Fibroblast of skin of abdomen (primary cell): Measurements from ENCODE around the gene TSGA10IP. TPM values are rescaled to one million over a fixed set of nuclear protein-coding genes. Genes with fewer than 3 reads are reported as not detected.

Experiments used
- DNase-seq: peaks from one replicate; pipeline ENCODE4 v3.0.0-alpha.2; 2013
- polyA plus RNA-seq, 2 experiments: library from polyadenylated mRNA; unstranded; fragments of 120-200 nt; gene quantifications; one replicate each; pipeline ENCODE4 v1.2.1, GENCODE V29; 2013; ENCODE audit not compliant: insufficient read length in 2 of 2

TSGA10IP gene
- not detected for polyA plus RNA-seq (2013, experiment 1 of 2; ENCODE audit: insufficient read length)
- polyA plus RNA-seq (2013, experiment 2 of 2; ENCODE audit: insufficient read length), result not detected

DNA sequence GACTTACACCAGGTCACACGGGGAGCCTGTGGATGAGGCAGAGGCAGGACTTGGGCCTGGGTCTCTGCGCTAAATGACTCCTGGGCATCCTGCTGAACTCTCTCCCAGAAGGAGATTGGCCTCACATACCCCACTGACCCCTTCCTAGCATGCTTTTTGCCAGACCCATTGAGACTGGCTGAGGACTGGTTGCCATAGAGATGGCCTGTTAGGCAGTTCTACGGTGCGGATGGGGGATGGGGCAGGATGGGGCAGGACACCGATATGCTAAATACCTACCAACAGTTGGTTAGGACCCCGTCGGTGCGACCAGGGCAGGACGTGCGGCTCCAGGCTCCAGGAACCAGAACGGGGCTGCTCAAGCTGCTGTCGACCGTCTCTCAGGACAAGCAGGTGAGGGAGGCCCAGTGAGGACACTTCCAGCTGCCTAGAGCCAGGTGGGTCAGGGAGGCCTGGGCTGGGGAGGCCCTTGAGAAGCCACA is at the start of gene TSGA10IP:
Gene TSGA10IP, plus strand, starts transcription at position 51 of the 482 bp plus-strand sequence. Its CDS starts 196 bp downstream, at position 247.
- no peak for DNase-seq

DNA sequence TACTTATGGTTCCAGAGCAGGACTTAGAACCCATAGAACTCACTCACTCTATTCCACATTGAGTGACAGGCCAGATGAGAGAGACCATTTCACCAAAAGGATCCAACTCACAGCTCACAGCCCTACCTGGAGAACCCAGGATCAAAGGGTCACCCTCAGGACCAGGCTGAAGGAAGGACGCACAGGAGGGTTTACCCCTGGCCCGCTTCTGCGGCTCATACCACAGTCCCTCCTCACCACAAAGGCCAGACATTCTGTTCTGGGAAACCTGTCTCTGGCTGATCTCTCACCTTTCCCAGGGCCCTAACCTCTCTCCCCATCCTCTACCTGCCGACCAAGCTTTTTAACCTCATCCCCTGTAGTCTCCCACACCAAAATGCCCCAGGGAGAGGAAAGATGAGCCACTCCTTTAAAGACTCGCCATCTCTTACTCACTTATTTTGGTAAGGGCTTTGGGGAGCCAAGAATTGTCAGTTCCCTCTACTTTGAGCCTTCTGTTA is 49.7 kb upstream of the TSGA10IP start:
- DNase-seq, result no peak

DNA sequence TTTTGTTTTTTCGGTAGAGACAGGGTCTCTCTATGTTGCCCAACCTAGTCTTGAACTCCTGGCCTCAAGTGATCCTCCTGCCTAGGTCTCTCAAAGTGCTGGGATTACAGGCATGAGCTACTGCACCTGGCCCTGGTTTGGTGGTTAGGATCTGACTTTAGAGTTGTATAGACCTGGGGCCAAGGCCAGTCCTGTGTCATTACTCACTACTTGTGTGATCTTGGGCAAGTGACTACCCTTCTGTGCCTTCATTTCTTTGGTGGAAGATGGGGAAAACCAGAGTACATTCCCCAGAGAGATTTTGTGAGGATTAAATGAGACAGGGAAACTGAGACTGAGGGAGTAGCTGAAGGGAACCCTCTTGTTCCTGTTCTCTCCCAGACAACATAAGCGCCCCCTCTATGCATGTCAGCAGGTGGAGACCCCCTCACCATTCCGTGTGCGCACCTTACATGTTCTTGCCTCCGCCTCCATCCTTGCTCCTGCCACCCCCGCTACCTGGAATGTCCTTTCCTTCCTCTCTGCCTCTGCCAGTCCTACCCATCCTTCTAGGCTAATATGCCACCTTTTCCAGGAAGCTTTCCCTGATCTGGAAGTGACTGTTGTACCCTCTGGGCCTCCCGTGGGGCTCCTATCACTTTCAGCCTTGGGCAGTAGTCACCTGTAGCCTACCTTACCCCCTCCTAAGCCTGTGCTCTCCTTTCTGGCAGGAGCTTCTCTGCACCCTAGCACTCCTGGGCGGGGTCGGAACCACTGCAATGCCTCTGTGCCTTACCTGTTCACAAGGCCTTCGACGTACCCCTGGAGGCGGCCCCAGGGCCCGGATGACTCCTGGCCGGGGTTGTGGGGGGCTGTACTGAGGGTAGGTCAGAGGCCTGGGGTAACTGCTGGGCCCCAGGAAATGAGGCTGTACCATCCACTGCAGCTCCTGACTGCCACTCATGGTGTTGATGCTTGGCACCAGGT is 49.0 kb upstream of the TSGA10IP start:
- no peak for DNase-seq

DNA sequence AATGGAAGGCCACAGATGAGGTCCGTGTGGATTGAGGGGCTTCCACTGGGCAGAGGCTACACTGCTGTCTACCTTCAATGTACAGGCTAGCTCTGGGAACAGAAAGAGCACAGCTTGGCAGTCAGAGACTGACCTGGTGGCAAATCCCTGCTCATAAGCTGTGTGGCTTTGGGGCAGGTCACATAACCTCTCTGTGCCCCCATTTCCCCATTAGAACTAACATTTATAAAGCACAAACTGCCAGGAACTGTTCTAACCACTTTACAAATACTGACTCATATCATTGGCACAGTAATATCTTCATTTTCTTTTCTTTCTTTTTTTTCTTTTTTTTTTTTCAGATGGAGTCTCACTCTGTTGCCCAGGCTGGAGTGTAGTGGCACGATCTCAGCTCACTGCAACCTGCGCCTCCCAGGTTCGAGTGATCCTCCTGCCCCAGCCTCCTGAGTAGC is 48.2 kb upstream of the TSGA10IP start:
- DNase-seq, result no peak

DNA sequence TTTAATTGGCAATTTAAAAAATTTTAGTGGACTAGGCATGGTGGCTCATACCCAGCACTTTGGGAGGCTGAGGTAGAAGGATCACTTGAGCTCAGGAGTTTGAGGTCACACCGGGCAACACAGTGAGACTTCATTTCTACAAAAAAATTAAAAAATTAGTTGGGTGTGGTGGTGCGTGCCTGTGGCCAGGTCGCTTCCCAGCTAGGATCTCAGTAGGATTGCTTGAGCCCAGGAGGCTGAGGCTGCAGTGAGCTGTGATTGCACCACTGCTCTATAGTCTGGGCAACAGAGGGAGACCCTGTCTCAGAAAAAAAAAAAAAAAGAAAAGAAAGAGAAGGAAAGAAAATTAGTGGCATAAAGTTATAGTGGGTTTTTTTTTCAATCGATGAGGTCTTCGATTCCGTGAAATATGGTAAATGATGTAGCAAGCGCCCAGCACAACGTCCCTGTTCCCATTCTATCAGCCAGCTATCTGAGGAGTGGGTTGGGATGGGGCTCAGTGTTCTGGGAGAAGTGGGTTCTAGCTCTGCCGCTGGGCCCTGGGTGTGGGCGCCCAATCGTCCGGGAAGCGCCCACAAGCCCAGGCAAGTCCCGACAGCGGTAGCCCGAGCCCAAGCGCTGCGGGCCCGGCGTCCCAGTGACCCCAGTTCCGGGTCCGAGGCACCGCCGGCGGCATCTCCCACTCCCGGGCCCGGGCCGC is 46.5 kb upstream of the TSGA10IP start:
- DNase-seq, result no peak

DNA sequence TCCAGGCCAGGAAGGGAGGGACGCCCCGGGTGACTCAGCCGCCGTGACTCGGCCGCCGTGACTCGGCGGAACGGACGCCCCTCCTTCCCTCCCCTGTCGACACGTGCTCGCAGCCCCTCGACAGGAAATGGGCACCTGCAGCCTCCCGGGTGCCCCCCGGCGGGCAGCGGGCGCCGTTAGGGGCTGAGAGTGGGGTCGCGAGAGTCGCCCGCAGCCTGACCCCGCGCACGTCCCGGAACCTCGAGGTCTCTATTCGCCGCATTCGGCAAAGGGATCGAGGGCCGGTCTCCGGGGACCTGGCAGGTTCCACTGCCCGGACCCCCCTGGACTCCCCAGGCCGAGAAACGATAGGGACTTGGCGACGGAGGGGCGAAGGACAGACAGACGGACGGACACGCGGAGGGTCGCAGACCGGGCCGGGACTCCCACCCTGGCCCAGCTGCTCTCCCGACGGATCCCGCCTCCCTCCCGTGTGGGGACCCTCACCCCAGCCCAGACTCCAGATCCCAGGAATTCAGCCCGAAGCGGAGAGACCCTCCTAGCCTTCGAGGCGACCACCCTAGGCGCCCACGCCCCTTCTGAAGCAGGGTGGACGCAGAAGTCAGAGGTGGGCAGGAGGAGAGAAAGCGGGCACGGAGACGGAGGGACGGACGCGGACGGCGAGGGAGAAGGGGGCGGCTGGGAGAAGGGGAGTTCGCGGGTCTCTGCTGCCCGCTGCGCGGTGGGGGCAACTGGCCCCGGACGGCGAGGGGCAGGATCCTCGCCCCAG is 45.7 kb upstream of the TSGA10IP start:
- DNase-seq, result peak; percentile 79

DNA sequence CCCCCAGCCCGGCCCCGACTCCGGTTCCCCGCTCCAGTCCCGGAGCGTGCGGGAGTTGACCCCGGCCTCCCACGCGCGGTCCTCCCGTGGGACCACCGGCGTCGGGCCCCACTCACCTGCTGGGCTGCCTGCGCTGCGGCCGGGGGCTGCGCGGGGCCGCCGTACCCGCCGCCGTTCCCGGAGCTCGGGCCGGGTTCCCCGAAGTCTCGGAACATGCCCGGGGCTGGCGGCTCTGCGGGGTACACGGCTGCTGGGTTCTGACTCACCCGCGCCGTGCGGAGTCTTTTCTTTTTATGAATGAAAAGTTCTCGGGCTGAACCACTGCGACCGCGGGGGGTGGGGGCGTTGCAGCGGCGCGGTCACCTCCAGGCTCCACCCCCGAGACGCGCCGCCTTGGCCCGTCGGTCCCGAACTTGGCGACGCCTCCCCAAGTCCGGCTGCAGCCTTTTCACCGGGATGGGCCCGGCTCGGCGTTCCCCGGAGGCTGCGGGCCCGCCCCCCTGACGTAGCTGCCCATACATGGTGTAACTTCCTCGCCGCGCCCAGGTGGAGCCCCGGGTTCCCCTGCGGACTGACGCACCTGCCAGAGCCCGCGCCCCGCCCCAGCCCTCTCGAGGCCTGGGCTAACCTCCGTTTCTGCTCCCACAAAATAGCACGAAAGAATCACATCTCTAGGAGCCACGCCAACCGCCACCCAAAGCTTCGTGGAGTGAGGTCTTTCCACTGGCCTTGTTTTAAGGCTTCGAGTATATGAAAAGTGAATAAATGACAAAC is 45.0 kb upstream of the TSGA10IP start, which contains the start of gene FOSL1:
Gene FOSL1, minus strand, starts transcription at position 264 of the 774 bp plus-strand sequence. Its CDS starts 49 bp downstream, at position 215.
- DNase-seq, result peak; percentile 95

DNA sequence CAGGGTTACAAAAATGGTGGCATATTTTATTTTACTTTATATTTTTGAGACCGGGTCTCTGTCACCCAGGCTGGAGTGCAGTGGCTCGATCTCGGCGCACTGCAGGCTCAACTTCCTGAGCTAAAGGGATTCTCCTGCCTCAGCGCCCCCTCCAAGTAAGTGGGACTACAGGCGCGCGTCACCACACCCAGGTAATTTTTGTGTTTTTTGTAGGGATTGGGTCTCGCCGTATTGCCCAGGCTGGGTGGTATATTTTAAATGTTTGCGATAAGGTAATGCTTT is 44.4 kb upstream of the TSGA10IP start:
- DNase-seq, result no peak

DNA sequence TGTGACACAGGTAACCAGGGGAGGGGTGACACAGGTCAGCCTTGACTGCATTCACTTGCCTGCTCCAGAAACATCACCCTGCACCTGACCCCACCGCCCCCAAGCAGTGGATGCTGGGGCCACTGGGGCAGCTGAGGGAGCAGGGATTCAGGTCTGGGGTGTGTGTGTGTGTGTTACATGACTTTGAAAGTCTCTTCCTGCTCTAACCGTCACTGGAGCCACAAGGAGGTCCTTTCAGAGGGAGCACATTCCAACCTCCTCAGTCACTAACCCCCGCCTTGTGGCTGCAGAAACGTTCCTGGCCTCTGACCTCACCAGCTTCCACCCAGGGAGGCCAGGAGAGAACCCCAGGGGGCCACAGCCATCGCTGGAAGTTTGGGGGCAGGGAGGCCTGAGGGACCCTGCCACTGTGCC is 42.2 kb upstream of the TSGA10IP start:
- DNase-seq, result peak; percentile 91

DNA sequence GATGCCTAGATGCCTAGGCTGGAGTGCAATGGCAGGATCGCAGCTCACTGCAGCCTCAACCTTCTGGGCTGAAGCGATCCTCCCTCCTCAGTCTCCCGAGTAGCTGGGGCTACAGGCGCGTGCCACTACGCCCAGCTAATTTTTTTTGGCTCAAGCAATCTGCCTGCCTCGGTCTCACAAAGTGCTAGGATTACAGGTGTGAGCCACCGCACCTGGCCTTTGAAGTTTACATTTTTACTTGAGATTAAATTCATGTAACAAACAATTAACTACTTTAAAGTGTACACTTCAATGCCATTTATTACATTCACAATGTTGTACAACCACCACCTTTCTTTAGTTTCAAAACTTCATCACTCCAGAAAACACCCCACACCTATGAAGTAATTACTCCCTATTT is 41.6 kb upstream of the TSGA10IP start:
- DNase-seq, result no peak

DNA sequence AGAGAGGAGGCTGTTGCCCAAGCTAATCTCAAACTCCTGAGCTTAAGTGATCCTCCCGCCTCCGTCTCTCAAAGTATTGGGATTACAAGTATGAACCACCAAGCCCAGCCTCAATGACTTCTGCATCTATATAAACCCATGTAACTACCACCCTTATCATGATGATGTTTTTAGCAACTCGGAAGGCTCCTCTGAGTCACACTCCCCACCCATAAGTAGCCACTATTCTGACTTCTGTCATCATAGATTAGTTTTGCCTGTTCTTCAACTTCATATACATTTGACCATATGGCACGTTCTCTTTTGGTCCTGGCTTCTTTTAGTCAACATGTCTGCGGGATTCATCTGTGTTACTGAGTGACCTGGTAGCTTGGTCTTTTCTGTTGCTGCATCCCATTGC is 38.7 kb upstream of the TSGA10IP start:
- DNase-seq, result no peak

DNA sequence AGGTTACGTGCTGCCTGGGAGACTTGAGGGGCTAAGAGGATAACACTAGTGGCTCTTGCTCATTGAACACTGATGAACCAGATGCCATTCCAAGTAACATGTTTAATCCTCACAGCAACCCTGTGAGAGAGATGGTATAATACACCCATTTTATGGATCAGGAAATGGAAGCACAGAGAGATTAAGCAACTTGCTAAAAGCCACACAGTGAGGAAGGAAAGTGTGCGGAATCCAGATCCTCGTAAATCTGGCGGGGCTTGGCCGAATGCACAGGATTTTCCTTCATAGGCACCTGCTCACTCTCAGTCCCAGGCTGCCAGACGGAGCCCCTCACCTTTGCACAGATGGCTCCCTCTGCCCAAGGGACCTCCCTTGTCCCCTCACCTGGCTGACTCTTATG is 37.4 kb upstream of the TSGA10IP start:
- DNase-seq, result no peak

DNA sequence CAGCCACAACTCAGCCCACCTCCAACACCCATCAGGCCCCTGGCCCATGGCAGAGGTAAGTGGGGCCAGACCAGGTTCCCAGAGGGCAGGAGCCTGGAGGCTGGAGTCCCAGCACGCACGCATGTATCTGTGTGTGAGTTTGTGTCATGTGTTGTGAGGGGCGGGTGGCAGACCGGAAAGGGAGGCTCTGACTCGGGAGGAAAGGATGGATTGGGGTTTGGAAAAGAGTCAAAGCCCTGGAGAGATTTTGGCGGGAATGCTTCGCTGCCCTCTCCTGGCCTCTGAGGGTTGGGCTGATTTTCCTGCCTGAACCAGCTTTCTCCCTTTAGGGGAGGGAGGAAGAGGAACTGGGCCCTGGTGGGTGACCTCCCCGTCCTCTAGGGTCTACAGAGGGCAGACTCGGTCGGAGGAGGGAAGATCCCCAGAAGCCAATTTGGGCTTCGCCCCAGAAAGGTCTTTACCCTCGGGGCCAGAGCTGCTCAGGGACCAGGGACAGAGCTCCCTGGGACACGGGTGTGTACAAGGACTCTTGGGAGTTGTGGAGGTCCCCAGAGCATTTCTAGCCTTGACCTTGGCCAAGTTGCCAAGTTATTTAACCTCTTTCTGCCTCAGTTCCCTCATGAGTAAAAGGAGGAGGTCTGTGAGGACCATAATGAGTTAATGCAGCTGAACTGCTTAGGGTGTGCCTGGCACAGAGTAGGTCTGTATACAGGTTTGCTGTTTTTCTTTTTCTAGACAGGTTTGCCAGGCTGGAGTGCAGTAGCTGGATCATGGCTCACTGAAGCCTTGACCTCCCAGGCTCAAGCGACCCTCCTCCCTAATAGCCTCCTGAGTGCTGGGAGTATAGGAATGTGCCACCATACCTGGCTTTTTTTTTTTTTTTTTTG is 33.4 kb upstream of the TSGA10IP start:
- DNase-seq, result peak; percentile 89

DNA sequence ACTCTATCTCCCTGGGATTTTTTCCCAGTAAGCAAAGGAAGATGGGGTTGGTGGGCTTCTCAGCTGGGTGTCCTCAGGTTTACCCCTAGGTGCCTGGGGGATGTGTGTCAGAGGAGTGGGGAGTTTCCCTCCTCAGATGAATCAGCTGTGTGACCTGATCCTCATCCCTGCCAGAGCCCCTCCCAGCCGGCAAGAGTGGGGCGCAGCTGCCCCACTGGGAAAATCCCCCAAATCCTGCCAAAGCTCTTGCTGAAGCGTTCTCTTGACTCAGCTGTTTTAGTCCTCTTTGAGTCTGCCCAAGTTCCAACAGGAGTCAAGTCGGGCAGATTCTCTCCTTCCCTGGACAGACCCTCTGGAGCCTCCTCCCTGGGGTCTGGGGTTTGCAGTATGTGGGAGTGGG is 32.4 kb upstream of the TSGA10IP start:
- peak; percentile 66 for DNase-seq

DNA sequence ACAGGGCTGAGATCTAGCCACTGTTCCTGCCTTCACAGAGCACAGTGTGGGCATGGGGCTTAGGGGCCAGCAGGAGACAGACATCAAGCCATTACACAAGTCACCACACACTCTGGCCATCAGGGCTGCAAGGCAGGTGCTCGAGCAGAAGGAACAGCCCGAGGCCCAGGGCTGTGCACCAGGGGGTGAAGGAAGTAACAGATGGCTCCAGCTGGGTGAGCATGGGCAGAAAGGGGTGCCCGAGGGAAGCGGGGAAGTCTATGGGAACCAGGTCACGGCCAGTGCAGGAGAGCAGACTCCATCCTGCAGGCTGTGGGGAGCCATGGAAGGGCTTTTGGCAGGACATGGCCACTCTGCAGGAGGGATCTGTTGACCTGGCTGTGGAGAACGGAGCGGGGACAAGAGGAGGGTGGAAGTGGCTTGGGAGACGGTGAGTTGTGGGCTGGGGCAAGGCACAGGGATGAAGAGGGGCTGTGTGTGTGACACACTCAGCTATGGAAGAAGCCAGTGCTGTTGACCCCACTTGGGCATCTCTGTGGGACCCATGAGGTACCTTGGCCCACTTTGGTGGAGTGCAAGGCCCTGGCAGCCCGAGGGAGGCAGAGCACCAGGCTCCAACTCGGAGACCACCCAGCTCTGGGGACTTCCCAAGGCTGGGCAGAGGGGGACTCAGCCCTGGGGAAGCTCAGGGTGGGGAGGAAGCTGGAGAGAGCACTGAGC is 30.0 kb upstream of the TSGA10IP start:
- DNase-seq, result no peak

DNA sequence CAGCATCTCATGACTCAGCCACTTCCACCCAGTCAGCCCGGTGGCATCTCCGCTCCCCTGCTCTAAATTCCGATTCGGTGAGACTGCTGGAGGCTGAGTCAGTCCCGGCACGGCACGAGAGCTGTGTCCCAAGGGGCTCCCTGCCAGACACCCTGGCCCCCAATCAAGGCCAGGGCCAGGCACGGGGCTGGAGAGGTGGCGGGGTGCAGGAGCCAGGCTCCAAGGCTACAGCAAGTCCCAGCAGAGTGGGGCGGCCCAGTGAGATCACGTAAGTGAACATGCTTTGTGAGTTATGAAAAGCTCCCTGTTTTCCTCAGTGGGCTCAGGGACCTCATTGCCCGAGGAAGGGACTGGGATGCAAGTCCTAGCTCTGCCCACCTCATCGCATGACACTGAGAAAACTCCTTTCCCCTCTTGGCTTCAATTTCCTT is 29.4 kb upstream of the TSGA10IP start:
- DNase-seq, result peak; percentile 98

DNA sequence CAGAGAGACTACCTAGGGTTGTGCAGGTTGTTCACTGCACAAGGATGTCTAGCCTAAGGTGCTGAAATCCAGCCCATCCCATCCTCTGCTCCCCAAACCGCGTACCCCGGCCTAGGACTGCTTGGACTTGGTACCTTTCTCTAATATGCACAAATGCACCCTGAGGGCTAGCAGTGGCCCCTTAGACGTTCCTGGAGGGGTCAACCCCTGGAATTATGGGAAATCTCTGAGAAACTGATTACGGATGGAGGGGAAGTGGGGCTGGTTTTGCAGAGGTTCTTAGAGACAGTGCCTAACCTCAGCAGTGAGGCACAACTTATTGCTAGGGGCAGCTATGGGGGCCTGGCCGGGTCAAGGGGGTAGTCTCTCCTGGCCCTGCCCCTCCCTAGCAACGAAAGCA is 28.9 kb upstream of the TSGA10IP start:
- DNase-seq, result no peak

DNA sequence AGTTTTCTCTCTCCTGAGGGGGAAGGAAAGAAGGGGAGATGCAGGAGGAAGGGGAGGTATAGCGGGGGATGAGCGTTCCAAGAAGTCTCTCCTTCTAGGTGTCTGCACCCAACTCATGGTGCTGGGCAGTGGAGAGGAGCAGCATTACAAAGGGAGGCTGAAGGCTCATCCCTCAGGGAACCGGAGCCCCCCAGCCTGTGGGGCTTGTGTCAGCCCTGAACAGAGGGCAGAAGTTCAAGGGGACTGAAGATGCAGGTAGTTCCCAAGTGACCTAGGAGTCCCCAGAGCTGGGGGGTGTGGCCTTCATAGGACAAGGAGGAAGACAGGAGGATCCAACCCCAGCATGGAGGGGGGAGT is 28.2 kb upstream of the TSGA10IP start:
- no peak for DNase-seq

DNA sequence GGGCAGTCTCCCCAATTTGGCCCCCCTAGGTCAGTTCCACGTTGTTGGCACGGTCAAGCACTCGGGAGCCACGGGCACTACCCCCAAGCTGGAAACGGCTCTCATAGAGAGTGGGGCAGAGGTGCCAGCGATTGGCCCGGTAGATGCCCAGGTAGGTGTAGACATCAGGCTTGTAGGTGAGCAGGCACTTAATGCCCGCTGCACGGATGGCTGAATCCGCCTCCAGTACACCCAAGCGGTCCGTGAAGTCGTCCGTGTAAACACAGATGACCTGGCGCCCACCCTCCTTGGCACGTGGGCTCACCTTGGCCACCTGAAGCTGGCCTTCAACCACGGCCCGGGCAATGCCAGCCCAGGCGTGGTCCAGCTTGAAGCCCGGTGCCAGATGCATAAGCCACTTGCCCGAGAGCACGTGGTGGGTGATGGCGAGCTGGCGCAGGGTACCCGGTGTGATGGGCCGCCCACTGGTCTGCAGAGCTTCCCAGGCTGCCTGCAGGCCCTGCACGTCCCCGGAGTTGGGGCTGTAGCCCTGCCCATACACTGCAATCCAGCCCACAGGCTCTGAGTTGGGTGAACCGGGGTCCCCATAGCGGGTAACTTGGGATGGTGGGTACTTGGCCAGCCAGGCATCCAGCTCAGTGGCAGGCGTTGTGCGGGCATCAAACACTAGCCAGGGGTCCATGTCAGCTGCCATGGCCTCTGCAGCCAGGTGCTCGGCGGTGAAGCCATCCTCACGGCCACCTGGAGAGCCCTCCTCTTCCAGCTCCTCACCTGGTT is 27.7 kb upstream of the TSGA10IP start:
- no peak for DNase-seq
